ENCODE measurements around the gene SELENOO. TPM values are rescaled to one million over a fixed set of nuclear protein-coding genes. Genes with fewer than 3 reads are reported as not detected.

SELENOO gene
- total and polyA plus RNA-seq, 3 experiments from 2014 or later = 6.1 to 25.9 (median 22.3) TPM

GRCh38 chr22:50258361-50259292, 57.8 kb downstream of the SELENOO start:
- Mint-ChIP-seq H3K27me3 (peaks cover 12 to 22% of the 10 kb centered on the region in 2 donors), H3K36me3 (no peaks in the 10 kb centered on the region), H3K27ac (no peak overlapping the region), H3K4me1 (peaks cover 0 to 16% (median 6%) of the 10 kb centered on the region in 3 donors), H3K9me3 (no peaks in the 10 kb centered on the region), H3K4me3 (peak overlapping the region in 1 of 7 donors; percentile 51)
- POLR2A ChIA-PET = no interaction called here
- Histone ChIP-seq H3K9me3 (ENCODE audit: low read length) (no peaks in the 10 kb centered on the region), H3K36me3 (ENCODE audit: insufficient read depth, low read length) (no peaks in the 10 kb centered on the region), H3K4me1 (ENCODE audit: insufficient read depth, low read length) (no peaks in the 10 kb centered on the region), H3K4me3 (ENCODE audit: low read length) (no peak overlapping the region), H3K27ac (ENCODE audit: low read depth, low read length) (no peak overlapping the region), H3K27me3 (ENCODE audit: insufficient read depth, low read length, poor library complexity, severe bottlenecking) (peaks cover 13% of the 10 kb centered on the region)
- CTCF ChIA-PET = no interaction called here
- no peak for DNase-seq

- Mint-ChIP-seq H3K4me3 (peak overlapping the region in 1 of 7 donors; percentile 51), H3K27ac (no peak overlapping the region), H3K9me3 (no peaks in the 10 kb centered on the region), H3K4me1 (peaks cover 0 to 16% (median 6%) of the 10 kb centered on the region in 3 donors), H3K27me3 (peaks cover 12 to 22% of the 10 kb centered on the region in 2 donors), H3K36me3 (no peaks in the 10 kb centered on the region)
- no peak for DNase-seq
- Histone ChIP-seq H3K4me3 (ENCODE audit: low read length) (no peak overlapping the region), H3K27ac (ENCODE audit: low read depth, low read length) (no peak overlapping the region), H3K36me3 (ENCODE audit: insufficient read depth, low read length) (no peaks in the 10 kb centered on the region), H3K27me3 (ENCODE audit: insufficient read depth, low read length, poor library complexity, severe bottlenecking) (peaks cover 13% of the 10 kb centered on the region), H3K4me1 (ENCODE audit: insufficient read depth, low read length) (no peaks in the 10 kb centered on the region), H3K9me3 (ENCODE audit: low read length) (no peaks in the 10 kb centered on the region)
- CTCF ChIA-PET = no interaction called here
- POLR2A ChIA-PET = interaction anchor here (0.6 kb wide), 1 partner anchor 218 kb away, joined by 3 read pairs; no protein-coding TSS in a partner anchor
Observed at GRCh38 chr22:50259302-50259701, 58.5 kb downstream of the SELENOO start.

GRCh38 chr22:50260434-50260800, 59.6 kb downstream of the SELENOO start:
- peaks cover 11 to 26% of the 10 kb centered on the region in 2 donors for H3K27me3 Mint-ChIP-seq
- peaks cover 0 to 16% (median 6%) of the 10 kb centered on the region in 3 donors for H3K4me1 Mint-ChIP-seq
- H3K36me3 Mint-ChIP-seq = no peaks in the 10 kb centered on the region
- H3K36me3 ChIP-seq (ENCODE audit: insufficient read depth, low read length) = no peaks in the 10 kb centered on the region
- H3K27ac Mint-ChIP-seq = no peak overlapping the region
- ChIA-PET POLR2A (interaction anchor here (1.6 kb wide), 1 partner anchor 46 kb away, joined by 3 read pairs; no protein-coding TSS in a partner anchor), CTCF (no interaction called here)
- no peak overlapping the region for H3K27ac ChIP-seq (ENCODE audit: low read depth, low read length)
- H3K9me3 ChIP-seq (ENCODE audit: low read length) = no peaks in the 10 kb centered on the region
- H3K27me3 ChIP-seq (ENCODE audit: insufficient read depth, low read length, poor library complexity, severe bottlenecking) = peaks cover 13% of the 10 kb centered on the region
- no peaks in the 10 kb centered on the region for H3K4me1 ChIP-seq (ENCODE audit: insufficient read depth, low read length)
- H3K4me3 Mint-ChIP-seq = peak overlapping the region in 1 of 7 donors; percentile 36
- no peaks in the 10 kb centered on the region for H3K9me3 Mint-ChIP-seq
- no peak for DNase-seq
- no peak overlapping the region for H3K4me3 ChIP-seq (ENCODE audit: low read length)

- Mint-ChIP-seq H3K4me3 (peak overlapping the region in 1 of 7 donors; percentile 36), H3K4me1 (peaks cover 0 to 16% (median 6%) of the 10 kb centered on the region in 3 donors), H3K36me3 (no peaks in the 10 kb centered on the region), H3K9me3 (no peaks in the 10 kb centered on the region), H3K27me3 (peaks cover 11 to 26% of the 10 kb centered on the region in 2 donors), H3K27ac (no peak overlapping the region)
- Histone ChIP-seq H3K27ac (ENCODE audit: low read depth, low read length) (no peak overlapping the region), H3K4me3 (ENCODE audit: low read length) (no peak overlapping the region), H3K27me3 (ENCODE audit: insufficient read depth, low read length, poor library complexity, severe bottlenecking) (peaks cover 13% of the 10 kb centered on the region), H3K4me1 (ENCODE audit: insufficient read depth, low read length) (no peaks in the 10 kb centered on the region), H3K36me3 (ENCODE audit: insufficient read depth, low read length) (no peaks in the 10 kb centered on the region), H3K9me3 (ENCODE audit: low read length) (no peaks in the 10 kb centered on the region)
- CTCF ChIA-PET = interaction anchor here (0.6 to 2.3 kb wide), 2 partner anchors 9 to 64 kb away, joined by 3 to 7 read pairs; no protein-coding TSS in a partner anchor
- no peak for DNase-seq
- POLR2A ChIA-PET = interaction anchor here (1.6 kb wide), 1 partner anchor 45 kb away, joined by 3 read pairs; no protein-coding TSS in a partner anchor
Observed at GRCh38 chr22:50260801-50261614, 60.2 kb downstream of the SELENOO start.

- peaks cover 0 to 16% (median 6%) of the 10 kb centered on the region in 3 donors for H3K4me1 Mint-ChIP-seq
- peak within 1 kb of the TSS in 2 of 8 donors; percentile 47 to 89 for H3K27ac Mint-ChIP-seq
- Histone ChIP-seq H3K9me3 (ENCODE audit: low read length) (no peaks in the 10 kb centered on the region), H3K27me3 (ENCODE audit: insufficient read depth, low read length, poor library complexity, severe bottlenecking) (peaks cover 13% of the 10 kb centered on the region), H3K36me3 (ENCODE audit: insufficient read depth, low read length) (no peaks in the 10 kb centered on the region), H3K27ac (ENCODE audit: low read depth, low read length) (peak within 1 kb of the TSS; percentile 16), H3K4me1 (ENCODE audit: insufficient read depth, low read length) (no peaks in the 10 kb centered on the region), H3K4me3 (ENCODE audit: low read length) (no peak within 1 kb of the TSS)
- no peak for DNase-seq
- peak within 1 kb of the TSS in 6 of 7 donors; percentile 15 to 75 (median 60) for H3K4me3 Mint-ChIP-seq
- ChIA-PET CTCF (interaction anchor here (2.3 kb wide), 1 partner anchor 63 kb away, joined by 7 read pairs; no protein-coding TSS in a partner anchor), POLR2A (interaction anchor here (1.6 kb wide), 1 partner anchor 44 kb away, joined by 3 read pairs; no protein-coding TSS in a partner anchor)
- H3K36me3 Mint-ChIP-seq = no peaks in the 10 kb centered on the region
- H3K9me3 Mint-ChIP-seq = no peaks in the 10 kb centered on the region
- H3K27me3 Mint-ChIP-seq = peaks cover 11 to 26% of the 10 kb centered on the region in 2 donors
Observed at GRCh38 chr22:50261615-50262459, 61.0 kb downstream of the SELENOO start, which contains the start of gene MAPK12. Gene MAPK12, minus strand, starts transcription at chr22:50261683. Its CDS starts 174 bp downstream, at chr22:50261509.

- Mint-ChIP-seq H3K27ac (peak overlapping the region in 1 of 8 donors; percentile 47), H3K36me3 (no peaks in the 10 kb centered on the region), H3K9me3 (no peaks in the 10 kb centered on the region), H3K27me3 (peaks cover 11 to 23% of the 10 kb centered on the region in 2 donors), H3K4me1 (peaks cover 0 to 16% (median 6%) of the 10 kb centered on the region in 3 donors), H3K4me3 (peak overlapping the region in 5 of 7 donors; percentile 26 to 75 (median 65))
- Histone ChIP-seq H3K4me1 (ENCODE audit: insufficient read depth, low read length) (no peaks in the 10 kb centered on the region), H3K27ac (ENCODE audit: low read depth, low read length) (peak overlapping the region; percentile 16), H3K27me3 (ENCODE audit: insufficient read depth, low read length, poor library complexity, severe bottlenecking) (peaks cover 13% of the 10 kb centered on the region), H3K9me3 (ENCODE audit: low read length) (no peaks in the 10 kb centered on the region), H3K36me3 (ENCODE audit: insufficient read depth, low read length) (no peaks in the 10 kb centered on the region), H3K4me3 (ENCODE audit: low read length) (no peak overlapping the region)
- POLR2A ChIA-PET = no interaction called here
- CTCF ChIA-PET = interaction anchor here (0.9 to 2.3 kb wide), 3 partner anchors 63 to 236 kb away, joined by 3 to 7 read pairs (median 4); partner anchors contain the start of gene DENND6B
- no peak for DNase-seq
Observed at GRCh38 chr22:50262460-50262911, 61.7 kb downstream of the SELENOO start.

Data from CD8-positive, alpha-beta memory T cell (primary cell).